NOMO-1 treated with dmso at 0.1 percent for 144 hours (cell line): ENCODE data around the gene P2RX1.

Source experiments
- DNase-seq: peaks from one replicate; lab custom pipeline; 2025; ENCODE audit not compliant: unreplicated experiment; lab: John Stamatoyannopoulos, UW

The P2RX1 gene

GRCh38 chr17:3907483-3908216, 8.6 kb downstream of the P2RX1 start:
- no peak for DNase-seq

GRCh38 chr17:3906881-3907280, 9.4 kb downstream of the P2RX1 start:
- DNase-seq: no peak

- DNase-seq: no peak
Observed at GRCh38 chr17:3905017-3905520, 11.2 kb downstream of the P2RX1 start.

GRCh38 chr17:3904501-3904900, 11.8 kb downstream of the P2RX1 start:
- no peak for DNase-seq

GRCh38 chr17:3903881-3904290, 12.4 kb downstream of the P2RX1 start:
- no peak for DNase-seq

GRCh38 chr17:3903051-3903825, 13.0 kb downstream of the P2RX1 start:
- no peak for DNase-seq

GRCh38 chr17:3900646-3901045, 15.6 kb downstream of the P2RX1 start:
- DNase-seq: no peak

- no peak for DNase-seq
Observed at GRCh38 chr17:3897731-3898130, 18.5 kb downstream of the P2RX1 start.

GRCh38 chr17:3896968-3897235, 19.4 kb downstream of the P2RX1 start:
- DNase-seq: no peak

- DNase-seq: no peak
Observed at GRCh38 chr17:3896108-3896967, 19.9 kb downstream of the P2RX1 start.

- DNase-seq: no peak
Observed at GRCh38 chr17:3895354-3895753, 20.9 kb downstream of the P2RX1 start.

- no peak for DNase-seq
Observed at GRCh38 chr17:3894911-3895343, 21.3 kb downstream of the P2RX1 start.

GRCh38 chr17:3894188-3894587, 22.1 kb downstream of the P2RX1 start:
- no peak for DNase-seq

GRCh38 chr17:3893720-3894116, 22.5 kb downstream of the P2RX1 start:
- DNase-seq: no peak

- peak; percentile 89 for DNase-seq
Observed at GRCh38 chr17:3893003-3893719, 23.1 kb downstream of the P2RX1 start, which contains the start of gene CAMKK1. Gene CAMKK1 (minus strand): TSS chr17:3893053. CDS start chr17:3885687, 7,366 bp downstream.

GRCh38 chr17:3892095-3892998, 23.9 kb downstream of the P2RX1 start:
- peak; percentile 26 for DNase-seq

GRCh38 chr17:3891626-3892094, 24.6 kb downstream of the P2RX1 start:
- no peak for DNase-seq

- no peak for DNase-seq
Observed at GRCh38 chr17:3890878-3891219, 25.4 kb downstream of the P2RX1 start.

GRCh38 chr17:3890082-3890877, 26.0 kb downstream of the P2RX1 start:
- DNase-seq: no peak
